ENCODE measurements around the gene NUDCD2.

GRCh38 chr5:163506095-163506457 lies 46.2 kb upstream of the NUDCD2 start:
- TF ChIP-seq TAF1 (IDR thresholded peaks at IDR 0.05; ENCODE audit: borderline replicate concordance, low read depth, low read length) (no peak), POLR2AphosphoS5 (IDR thresholded peaks at IDR 0.05; ENCODE audit: low read depth, low read length) (no peak)
